Stimulated activated memory B cell treated with anti-CD40 and anti-IgM and Interleukin-4, amounts not matched to agents 10 μg/mL and 1 μg/mL and 100 μg/mL, for 72 hours (primary cell): Measurements from ENCODE around the gene GSTO1.

ENCODE experiments used
- ATAC-seq: fragments of 150-1000 bp; cut with Tn5 transposase; 2 replicates; pipeline ENCODE4 v1.10.0; 2021
- H3K27ac Mint-ChIP-seq: one replicate; pipeline ENCODE4 v1.8.0; 2022; ENCODE audit warnings: mild to moderate bottlenecking, mixed read lengths
- H3K27me3 Mint-ChIP-seq: one replicate; pipeline ENCODE4 v1.8.0; 2022; ENCODE audit warnings: mixed read lengths
- H3K36me3 Mint-ChIP-seq: one replicate; pipeline ENCODE4 v1.8.0; 2022; ENCODE audit warnings: mixed read lengths
- H3K4me1 Mint-ChIP-seq: one replicate; pipeline ENCODE4 v1.8.0; 2022; ENCODE audit warnings: mixed read lengths
- H3K4me3 Mint-ChIP-seq: one replicate; pipeline ENCODE4 v1.8.0; 2022; ENCODE audit warnings: mild to moderate bottlenecking, moderate library complexity, mixed read lengths
- H3K9me3 Mint-ChIP-seq: one replicate; pipeline ENCODE4 v1.8.0; 2022; ENCODE audit warnings: mixed read lengths

Gene GSTO1

DNA sequence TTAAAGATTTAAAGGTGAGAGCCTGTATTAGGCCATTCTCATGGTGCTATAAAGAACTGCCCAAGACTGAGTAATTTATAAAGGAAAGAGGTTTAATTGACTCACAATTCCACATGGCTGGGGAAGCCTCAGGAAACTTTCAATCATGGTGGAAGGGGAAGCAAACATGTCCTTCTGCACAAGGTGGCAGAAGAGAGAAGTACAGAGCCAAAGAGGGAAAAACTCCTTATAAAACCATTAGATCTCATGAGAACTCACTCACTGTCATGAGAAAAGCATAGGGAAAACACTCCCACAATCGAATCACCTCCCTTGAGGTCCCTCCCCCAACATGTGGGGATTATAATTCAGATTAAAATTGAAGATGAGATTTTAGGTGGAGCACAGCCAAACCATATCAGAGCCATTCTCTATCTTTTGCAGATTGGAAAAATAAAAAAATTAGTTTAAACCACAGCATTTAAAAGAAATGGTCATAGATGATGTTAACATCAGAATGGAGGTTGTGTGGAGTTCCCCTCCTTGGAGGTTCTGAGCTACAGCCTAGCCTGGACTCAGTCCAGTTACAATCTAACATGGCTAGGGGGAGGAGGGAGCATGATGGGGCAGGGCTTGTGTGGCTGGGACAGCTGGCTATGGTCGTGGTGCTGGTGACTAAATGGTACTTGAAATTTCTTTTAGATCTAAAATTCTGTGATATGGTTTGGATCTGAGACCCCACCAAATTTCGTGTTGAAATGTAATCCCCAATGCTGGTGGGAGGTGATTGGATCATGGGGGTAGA lies 47.4 kb downstream of the GSTO1 start:
- H3K4me3 Mint-ChIP-seq: no peak overlapping the region
- no peaks in the 10 kb centered on the region for H3K9me3 Mint-ChIP-seq
- H3K4me1 Mint-ChIP-seq: peaks cover 8% of the 10 kb centered on the region
- H3K27me3 Mint-ChIP-seq: peaks cover 22% of the 10 kb centered on the region
- no peak overlapping the region for H3K27ac Mint-ChIP-seq
- no peak for ATAC-seq
- H3K36me3 Mint-ChIP-seq: no peaks in the 10 kb centered on the region

DNA sequence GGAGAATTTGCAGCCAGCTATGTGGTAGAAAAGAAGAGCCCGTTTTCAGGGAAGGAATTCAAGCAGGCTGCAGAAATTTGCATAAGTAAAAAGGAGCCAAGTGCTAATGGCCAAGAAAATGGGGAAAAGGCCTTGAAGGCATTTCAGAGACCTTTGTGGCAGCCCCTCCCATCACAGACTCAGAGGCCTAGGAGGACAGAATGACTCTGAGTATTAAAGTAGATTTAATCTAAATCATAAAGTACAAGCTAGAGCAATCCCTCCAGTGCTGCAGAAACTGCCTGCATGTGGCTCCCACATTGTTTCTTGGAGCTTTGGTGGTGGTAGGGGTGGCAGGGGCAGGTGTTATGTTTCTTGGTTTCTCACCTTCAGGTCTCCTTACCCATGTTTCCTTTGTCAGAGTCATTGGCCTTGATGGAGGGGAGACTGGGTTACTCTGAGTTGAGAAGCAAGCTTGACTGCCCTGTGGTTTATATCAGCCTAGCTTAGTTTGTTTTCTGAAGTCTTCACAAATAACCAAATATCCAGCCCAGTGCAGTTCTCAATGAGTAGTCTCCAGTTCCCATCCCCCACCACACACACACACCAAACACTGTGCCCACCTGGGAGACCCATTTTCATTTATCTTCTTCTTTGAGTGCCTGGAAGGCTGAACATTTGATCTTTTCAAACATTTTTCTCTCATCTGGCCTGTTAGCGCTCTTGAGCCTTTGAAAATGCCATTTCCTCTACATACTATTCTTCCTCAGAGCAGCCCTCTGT lies 49.1 kb downstream of the GSTO1 start:
- Mint-ChIP-seq H3K36me3 (no peaks in the 10 kb centered on the region), H3K4me1 (peaks cover 21% of the 10 kb centered on the region), H3K9me3 (no peaks in the 10 kb centered on the region), H3K27me3 (peaks cover 20% of the 10 kb centered on the region), H3K27ac (no peak overlapping the region), H3K4me3 (no peak overlapping the region)
- no peak for ATAC-seq

DNA sequence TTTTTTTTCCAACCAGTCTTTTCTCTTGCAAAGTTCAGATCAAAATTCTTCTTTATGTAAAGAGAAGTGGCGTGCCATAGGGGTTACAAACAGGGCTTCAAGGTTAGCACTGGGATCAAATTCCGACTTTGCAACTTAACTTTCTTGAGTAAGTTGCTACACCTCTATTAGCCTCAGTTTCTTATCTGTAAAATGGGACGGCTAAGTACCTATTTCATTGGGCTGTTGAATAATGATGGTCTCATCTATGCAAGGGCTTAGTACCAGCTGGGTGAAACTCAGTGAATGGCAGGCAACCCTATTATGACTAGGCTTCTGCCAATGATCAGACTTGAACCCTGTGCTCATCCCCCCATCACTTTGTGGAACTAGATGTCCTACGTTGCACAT lies 49.7 kb downstream of the GSTO1 start:
- no peaks in the 10 kb centered on the region for H3K9me3 Mint-ChIP-seq
- no peak overlapping the region for H3K27ac Mint-ChIP-seq
- H3K36me3 Mint-ChIP-seq: no peaks in the 10 kb centered on the region
- peaks cover 15% of the 10 kb centered on the region for H3K27me3 Mint-ChIP-seq
- H3K4me1 Mint-ChIP-seq: peaks cover 27% of the 10 kb centered on the region
- no peak overlapping the region for H3K4me3 Mint-ChIP-seq
- ATAC-seq: no peak

DNA sequence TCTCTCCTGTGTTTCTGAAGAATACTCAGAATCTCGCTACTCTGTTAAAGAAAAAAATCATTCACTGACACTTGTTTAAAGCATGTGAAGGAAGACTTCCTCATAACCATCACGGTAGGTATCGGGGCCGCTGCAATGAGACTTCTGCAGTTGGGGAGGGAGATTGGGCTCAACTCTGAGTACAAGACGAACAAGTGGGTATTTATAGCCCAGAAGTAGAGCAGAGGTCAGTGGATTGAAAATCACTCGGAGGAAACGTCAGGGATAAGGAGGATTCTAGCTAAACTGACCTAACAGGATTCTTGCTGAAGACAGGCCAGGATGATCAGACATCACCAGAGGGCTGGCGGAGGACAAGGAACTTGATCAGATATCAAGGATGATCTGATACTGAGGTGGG lies 50.2 kb downstream of the GSTO1 start:
- H3K9me3 Mint-ChIP-seq: no peaks in the 10 kb centered on the region
- H3K27me3 Mint-ChIP-seq: peaks cover 10% of the 10 kb centered on the region
- H3K4me3 Mint-ChIP-seq: no peak overlapping the region
- H3K4me1 Mint-ChIP-seq: peaks cover 28% of the 10 kb centered on the region
- no peak for ATAC-seq
- H3K36me3 Mint-ChIP-seq: no peaks in the 10 kb centered on the region
- no peak overlapping the region for H3K27ac Mint-ChIP-seq

DNA sequence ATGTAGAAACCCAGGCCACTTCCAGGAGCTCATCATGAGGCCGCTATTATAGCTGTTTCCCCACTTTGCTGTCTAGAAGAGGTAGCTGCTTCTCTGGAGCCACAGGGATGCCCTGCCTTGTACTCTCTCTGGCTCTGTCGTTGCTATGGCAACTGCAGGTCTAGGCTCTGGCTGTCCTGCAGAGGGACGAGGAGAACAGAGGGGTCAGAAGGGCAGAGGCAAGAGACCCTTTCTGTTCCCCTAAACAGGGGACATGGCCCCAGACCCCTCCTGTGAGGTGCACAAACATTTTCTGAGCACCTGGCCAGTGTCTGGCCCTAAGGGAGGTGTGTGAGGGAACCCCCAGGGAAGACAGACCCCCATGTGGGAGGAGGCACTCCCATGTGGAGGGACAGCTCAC lies 52.2 kb downstream of the GSTO1 start:
- peaks cover 28% of the 10 kb centered on the region for H3K4me1 Mint-ChIP-seq
- no peaks in the 10 kb centered on the region for H3K27me3 Mint-ChIP-seq
- H3K9me3 Mint-ChIP-seq: no peaks in the 10 kb centered on the region
- peaks cover under 1% of the 10 kb centered on the region for H3K36me3 Mint-ChIP-seq
- no peak for ATAC-seq
- no peak overlapping the region for H3K4me3 Mint-ChIP-seq
- no peak overlapping the region for H3K27ac Mint-ChIP-seq

DNA sequence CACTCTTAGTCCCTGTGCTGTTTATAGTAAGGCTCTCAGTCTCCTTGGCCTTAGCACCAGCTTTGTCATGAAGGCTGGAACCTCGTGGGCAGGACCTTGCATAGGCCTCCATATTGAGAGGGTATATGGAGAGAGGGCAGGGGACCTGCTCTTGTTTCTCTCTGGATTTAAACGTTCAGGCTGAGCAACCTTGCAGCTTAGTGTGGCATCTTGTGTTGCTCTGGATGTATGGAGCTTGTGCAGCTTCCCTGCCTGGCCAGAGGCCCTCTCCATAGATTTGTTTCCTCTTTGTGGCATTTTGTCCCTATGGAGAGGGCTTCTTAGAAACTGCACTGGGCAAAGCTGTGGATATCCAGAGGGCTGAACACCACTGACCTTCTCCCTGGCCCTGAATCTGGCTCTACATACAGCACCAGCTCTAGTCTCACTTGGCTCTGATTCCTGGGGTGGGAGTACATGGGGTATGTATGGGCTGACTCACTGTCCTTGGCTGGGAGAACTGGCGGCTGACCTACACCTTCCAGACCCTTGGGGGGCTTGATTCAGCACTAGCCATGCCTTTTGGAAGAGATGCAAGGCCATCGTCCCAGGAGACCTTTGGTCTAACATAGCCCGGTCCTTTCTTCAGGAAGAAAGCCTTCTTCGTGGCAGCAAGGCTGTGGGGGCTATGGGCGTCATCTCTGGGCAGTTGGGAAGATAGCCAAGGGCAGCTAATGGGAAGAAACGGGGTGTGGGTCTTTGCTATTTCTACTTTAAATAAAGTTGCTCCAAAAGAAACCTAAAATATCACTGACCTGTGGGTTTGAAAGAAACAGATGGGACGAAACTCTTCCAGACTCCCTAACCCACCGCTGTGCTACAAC lies 53.1 kb downstream of the GSTO1 start:
- H3K9me3 Mint-ChIP-seq: no peaks in the 10 kb centered on the region
- peak overlapping the region; percentile 69 for H3K27ac Mint-ChIP-seq
- H3K27me3 Mint-ChIP-seq: no peaks in the 10 kb centered on the region
- peaks cover 8% of the 10 kb centered on the region for H3K36me3 Mint-ChIP-seq
- peaks cover 28% of the 10 kb centered on the region for H3K4me1 Mint-ChIP-seq
- no peak overlapping the region for H3K4me3 Mint-ChIP-seq
- ATAC-seq: no peak

DNA sequence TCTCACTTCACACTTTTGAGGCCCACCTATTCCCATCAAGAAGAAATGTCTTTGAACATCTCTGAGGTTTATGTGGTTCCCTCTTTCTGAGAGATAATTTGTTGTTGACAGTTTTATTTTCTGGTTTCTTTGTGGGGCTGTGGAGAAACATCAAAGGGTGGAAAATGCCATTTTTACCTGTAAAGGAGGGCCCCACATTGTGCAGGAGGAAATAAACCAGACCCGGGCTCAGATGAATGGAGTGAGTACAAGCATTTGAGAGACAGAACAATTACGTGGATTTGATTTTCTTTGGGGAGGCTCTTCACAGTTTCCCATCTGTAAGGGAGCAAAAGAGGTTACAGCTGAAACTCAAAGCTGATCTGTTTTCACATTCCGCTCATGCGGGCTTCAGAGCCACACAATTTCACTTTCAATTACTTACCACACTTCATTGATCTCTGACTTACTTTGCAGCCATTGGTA lies 53.8 kb downstream of the GSTO1 start:
- no peaks in the 10 kb centered on the region for H3K9me3 Mint-ChIP-seq
- peak; percentile 62 for ATAC-seq
- H3K27me3 Mint-ChIP-seq: no peaks in the 10 kb centered on the region
- peak overlapping the region; percentile 69 for H3K27ac Mint-ChIP-seq
- H3K36me3 Mint-ChIP-seq: peaks cover 14% of the 10 kb centered on the region
- H3K4me1 Mint-ChIP-seq: peaks cover 28% of the 10 kb centered on the region
- H3K4me3 Mint-ChIP-seq: no peak overlapping the region

DNA sequence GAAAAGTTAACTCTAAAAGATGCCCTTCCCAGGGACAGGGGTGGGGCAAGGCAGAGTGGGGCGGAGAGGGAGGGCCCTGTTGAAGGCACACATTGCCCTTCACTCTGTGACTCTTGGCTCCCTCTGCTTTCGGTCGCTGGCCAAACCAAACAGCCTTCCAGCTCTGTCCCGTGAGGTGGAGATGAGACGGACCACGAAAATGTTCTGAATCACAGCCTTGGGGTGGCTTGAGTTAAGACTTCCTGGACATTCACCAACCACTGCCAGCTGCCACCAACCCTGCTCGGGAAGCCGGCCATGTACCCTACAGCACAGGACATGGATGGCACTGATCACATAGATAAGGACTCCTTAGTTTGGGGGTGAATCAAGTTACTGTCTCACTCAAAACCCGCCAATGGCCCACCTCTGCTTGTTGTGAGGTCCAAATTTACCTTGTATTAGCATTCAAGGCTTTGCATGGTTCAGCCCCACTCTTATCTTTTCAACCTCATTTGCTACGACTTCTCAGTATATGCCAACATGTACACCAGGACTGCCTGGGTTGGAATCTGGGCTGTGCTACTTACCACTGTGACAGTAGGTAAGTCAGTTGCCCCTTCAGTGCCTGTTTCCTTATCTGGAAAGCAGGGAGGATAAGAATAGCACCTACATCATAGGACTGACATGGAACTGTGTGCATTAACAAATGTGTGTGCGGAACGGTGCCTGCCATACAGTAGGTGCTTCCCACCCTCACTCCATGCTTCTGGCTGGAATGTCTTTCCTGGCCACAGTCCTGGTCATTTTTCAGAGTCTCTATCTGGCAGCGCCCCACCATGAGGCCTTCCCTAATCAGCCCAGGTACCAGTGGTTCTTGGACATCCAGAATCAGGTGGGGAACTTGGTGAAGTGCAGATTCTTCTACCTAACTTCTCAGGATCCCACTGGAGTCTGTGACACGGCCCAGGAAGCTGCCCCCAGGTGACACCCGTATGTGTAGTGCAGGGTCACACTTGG lies 55.6 kb downstream of the GSTO1 start:
- H3K4me1 Mint-ChIP-seq: peaks cover 28% of the 10 kb centered on the region
- no peak overlapping the region for H3K4me3 Mint-ChIP-seq
- H3K9me3 Mint-ChIP-seq: no peaks in the 10 kb centered on the region
- no peak for ATAC-seq
- H3K27me3 Mint-ChIP-seq: no peaks in the 10 kb centered on the region
- H3K27ac Mint-ChIP-seq: peak overlapping the region; percentile 69
- H3K36me3 Mint-ChIP-seq: peaks cover 14% of the 10 kb centered on the region

DNA sequence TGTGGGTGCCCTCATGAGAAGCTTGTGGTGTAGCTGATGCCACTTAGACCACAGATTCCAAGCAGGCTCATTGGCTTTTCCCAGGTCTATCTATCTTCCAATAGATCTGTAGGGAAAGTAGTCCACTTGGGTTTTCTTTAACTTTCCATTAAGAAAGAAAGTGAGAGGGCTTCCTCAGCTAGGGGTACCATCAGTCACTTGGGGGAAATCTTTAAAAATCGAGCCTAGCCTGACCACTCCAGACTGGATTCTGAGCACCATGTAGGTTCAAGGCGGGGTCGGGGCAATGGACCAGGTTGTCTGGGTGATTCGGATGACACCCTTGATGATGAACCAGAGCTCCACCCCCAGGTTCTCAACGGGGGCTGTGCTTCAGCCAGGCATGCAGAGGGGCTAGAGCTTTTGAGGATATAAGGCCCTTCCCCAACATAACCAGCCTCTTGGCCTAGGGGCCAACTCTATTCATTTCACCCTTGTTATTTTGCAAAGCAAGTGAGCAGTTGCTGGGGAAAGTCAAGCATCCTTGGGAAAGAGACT lies 56.6 kb downstream of the GSTO1 start:
- Mint-ChIP-seq H3K27ac (no peak overlapping the region), H3K4me1 (peaks cover 25% of the 10 kb centered on the region)
- no peak for ATAC-seq

DNA sequence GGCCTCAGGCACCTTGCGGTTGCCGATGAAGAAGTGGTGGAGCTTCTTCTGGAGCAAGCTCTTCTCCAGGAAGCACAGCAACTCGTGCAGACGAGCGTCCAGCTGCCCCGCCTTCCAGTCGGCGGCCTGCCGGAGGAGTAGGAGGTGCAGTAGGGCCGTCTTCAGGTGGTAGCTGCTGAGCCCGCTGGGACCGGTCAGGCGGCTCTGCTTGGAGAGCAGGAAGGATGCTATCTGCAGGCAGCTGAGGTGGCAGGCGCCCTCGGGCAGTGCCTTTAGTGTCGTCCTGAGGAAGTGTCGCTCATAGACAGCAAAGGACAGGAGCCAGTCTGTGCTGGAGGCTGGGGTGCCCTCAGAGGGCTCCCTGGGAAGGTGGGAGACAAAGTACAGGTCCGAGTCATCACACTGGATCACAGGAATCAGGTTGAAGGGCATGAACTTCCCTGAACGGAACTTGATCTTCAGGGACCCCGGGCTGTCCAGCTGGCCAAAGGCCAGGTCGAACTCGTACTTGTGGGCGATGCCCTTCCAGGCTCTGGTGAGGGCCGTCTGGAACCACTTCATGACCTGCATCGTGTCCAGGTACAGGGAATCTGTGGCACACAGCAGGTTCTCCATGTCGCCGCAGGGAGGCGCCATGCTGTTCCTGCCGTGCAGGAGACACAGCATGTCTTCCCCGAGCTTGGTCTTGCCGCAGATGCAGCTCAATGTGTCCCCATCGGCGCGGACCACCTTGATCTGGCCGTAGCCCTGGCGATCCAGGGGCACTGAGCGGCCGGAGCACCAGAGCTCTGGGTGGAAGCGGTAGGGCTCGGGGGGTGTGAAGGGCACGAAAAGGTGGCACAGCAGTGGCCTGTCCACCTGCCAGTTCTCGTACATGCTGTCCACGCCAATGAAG lies 60.1 kb downstream of the GSTO1 start:
- peaks cover 21% of the 10 kb centered on the region for H3K36me3 Mint-ChIP-seq
- no peak overlapping the region for H3K27ac Mint-ChIP-seq
- no peaks in the 10 kb centered on the region for H3K27me3 Mint-ChIP-seq
- ATAC-seq: no peak
- peaks cover 39% of the 10 kb centered on the region for H3K4me1 Mint-ChIP-seq
- H3K4me3 Mint-ChIP-seq: no peak overlapping the region
- H3K9me3 Mint-ChIP-seq: no peaks in the 10 kb centered on the region

More for the DNA sequence above, 56.6 kb downstream of the GSTO1 start:
- Mint-ChIP-seq H3K4me3 (no peak overlapping the region), H3K9me3 (no peaks in the 10 kb centered on the region), H3K27me3 (no peaks in the 10 kb centered on the region), H3K36me3 (peaks cover 21% of the 10 kb centered on the region)

DNA sequence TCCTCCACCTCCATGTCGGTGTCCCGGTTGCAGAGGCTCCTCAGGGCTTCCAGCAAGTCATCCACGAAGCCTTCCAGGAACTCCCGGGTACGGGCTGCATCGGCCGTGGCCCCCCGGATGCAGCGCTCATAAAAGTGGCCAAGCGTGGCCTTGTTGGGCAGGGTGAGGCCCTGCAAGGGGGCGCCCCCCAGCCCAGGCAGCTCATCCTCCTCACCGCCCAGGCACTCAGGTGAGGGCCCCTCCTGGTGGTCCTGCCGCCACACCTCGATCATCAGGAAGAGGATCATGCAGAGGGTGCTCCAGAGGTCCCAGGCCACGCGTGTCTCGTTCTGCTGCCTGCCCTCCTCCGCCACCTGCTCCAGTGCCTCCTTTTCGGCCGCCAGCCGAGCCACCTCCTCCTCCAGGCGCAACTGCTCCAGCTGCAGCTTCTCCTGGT lies 60.8 kb downstream of the GSTO1 start:
- no peak for ATAC-seq
- H3K9me3 Mint-ChIP-seq: no peaks in the 10 kb centered on the region
- H3K27ac Mint-ChIP-seq: no peak overlapping the region
- H3K36me3 Mint-ChIP-seq: peaks cover 21% of the 10 kb centered on the region
- H3K27me3 Mint-ChIP-seq: no peaks in the 10 kb centered on the region
- H3K4me1 Mint-ChIP-seq: peaks cover 46% of the 10 kb centered on the region
- no peak overlapping the region for H3K4me3 Mint-ChIP-seq

DNA sequence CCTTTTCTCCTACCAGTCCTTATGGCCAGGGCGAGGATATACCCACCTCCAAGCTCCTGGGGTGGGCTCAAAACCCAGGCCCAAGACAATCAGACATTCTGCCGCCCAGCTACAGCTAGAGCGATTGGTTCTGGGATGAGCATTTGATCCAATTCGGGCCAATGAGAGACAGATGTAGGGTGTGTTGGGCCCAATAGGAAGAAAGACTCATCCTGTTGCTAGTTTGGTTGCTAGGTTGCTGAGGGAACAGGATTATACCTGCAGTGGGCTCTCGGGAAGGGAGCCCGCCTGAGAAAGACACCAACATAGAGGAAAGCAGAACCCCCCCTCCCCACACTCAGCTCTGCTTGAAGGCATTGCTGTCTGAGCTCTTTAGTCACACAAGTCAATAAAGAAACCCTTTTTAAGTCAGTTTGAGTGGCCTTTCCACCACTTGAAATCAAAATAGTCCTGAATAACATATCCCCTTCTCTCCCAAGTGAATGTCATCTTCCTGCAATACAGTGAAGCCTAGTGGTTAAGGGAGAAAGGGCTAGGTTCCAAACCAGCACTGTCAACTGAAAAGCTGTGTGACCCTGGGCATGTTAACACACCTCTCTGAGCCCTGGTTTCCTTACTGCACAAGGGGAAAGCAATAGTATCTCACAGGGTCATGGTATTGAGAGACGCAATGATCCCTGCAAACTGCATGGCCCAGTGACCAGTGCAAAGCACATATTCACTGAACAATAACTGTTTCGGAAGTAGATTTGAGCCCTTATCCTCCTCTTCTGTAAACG lies 61.8 kb downstream of the GSTO1 start:
- no peak overlapping the region for H3K4me3 Mint-ChIP-seq
- H3K27me3 Mint-ChIP-seq: no peaks in the 10 kb centered on the region
- H3K9me3 Mint-ChIP-seq: no peaks in the 10 kb centered on the region
- peaks cover 51% of the 10 kb centered on the region for H3K4me1 Mint-ChIP-seq
- peaks cover 21% of the 10 kb centered on the region for H3K36me3 Mint-ChIP-seq
- no peak for ATAC-seq
- peak overlapping the region; percentile 67 for H3K27ac Mint-ChIP-seq
